H1 (cell line): ENCODE results near the gene HOXD1. TPM values are rescaled to one million over a fixed set of nuclear protein-coding genes. Genes with fewer than 3 reads are reported as not detected.

ENCODE experiments used
- BACH1 ChIP-seq: IDR thresholded peaks from 2 replicates; pipeline ENCODE4 v1.6.1; 2012; ENCODE audit warnings: low read length, improper control_type of control experiment
- CBX8 ChIP-seq: fragments of 300-800, 300-1000 bp; sonication (generic); IDR thresholded peaks from 2 replicates; pipeline ENCODE4 v1.7.1; 2016; ENCODE audit warnings: low read depth, low read length, borderline replicate concordance
- CHD1 ChIP-seq: IDR thresholded peaks from 2 replicates; pipeline ENCODE4 v1.6.1; 2012; ENCODE audit warnings: low read depth, low read length, improper control_type of control experiment
- CREB1 ChIP-seq: IDR thresholded peaks from 2 replicates; pipeline ENCODE4 v1.6.1; 2012; ENCODE audit warnings: inconsistent platforms
- CTBP2 ChIP-seq: IDR thresholded peaks from 2 replicates; pipeline ENCODE4 v1.7.0; 2011; ENCODE audit warnings: borderline replicate concordance, mild to moderate bottlenecking, moderate library complexity, mixed read lengths, low read length; ENCODE audit not compliant: insufficient read depth, insufficient read length
- EZH2 ChIP-seq: fragments of 200-600 bp; sonication (generic); IDR thresholded peaks from 2 replicates; pipeline ENCODE4 v1.7.1; 2012; ENCODE audit warnings: low read depth, mild to moderate bottlenecking, moderate library complexity, low read length, inconsistent platforms; ENCODE audit not compliant: severe bottlenecking
- FOSL1 ChIP-seq: IDR thresholded peaks from 2 replicates; pipeline ENCODE4 v1.6.1; 2011; ENCODE audit warnings: mild to moderate bottlenecking, low read depth, low read length, moderate library complexity; ENCODE audit not compliant: insufficient read depth
- JUND ChIP-seq: IDR thresholded peaks from 2 replicates; pipeline ENCODE4 v1.6.1; 2011; ENCODE audit warnings: mild to moderate bottlenecking, improper control_type of control experiment, low read length
- KDM4A ChIP-seq: IDR thresholded peaks from one replicate; pipeline ENCODE4 v1.7.1; 2012; ENCODE audit warnings: low read depth, mild to moderate bottlenecking, moderate library complexity, low read length, inconsistent platforms; ENCODE audit not compliant: severe bottlenecking
- MAFK ChIP-seq: IDR thresholded peaks from 2 replicates; pipeline ENCODE4 v1.6.1; 2012; ENCODE audit warnings: low read depth, mild to moderate bottlenecking, improper control_type of control experiment, low read length
- PHF8 ChIP-seq: fragments of 200-600 bp; sonication (generic); conservative IDR thresholded peaks from 2 replicates; pipeline ENCODE4 v1.7.1; 2012; ENCODE audit warnings: low read depth, mild to moderate bottlenecking, inconsistent platforms, low read length, moderate library complexity
- POU5F1 ChIP-seq: IDR thresholded peaks from 2 replicates; pipeline ENCODE4 v1.6.1; 2011; ENCODE audit warnings: low read depth, mild to moderate bottlenecking, low read length, moderate library complexity
- RAD21 ChIP-seq, 2 experiments: IDR thresholded peaks in 1 of 2; conservative IDR thresholded peaks in 1 of 2; 2 replicates each; pipeline ENCODE4 v1.6.1; 2011; ENCODE audit warnings: low read depth in 2 of 2, low read length in 2 of 2, improper control_type of control experiment in 1 of 2, inconsistent platforms in 1 of 2, mild to moderate bottlenecking in 1 of 2, moderate library complexity in 1 of 2
- SP2 ChIP-seq: IDR thresholded peaks from 2 replicates; pipeline ENCODE4 v1.6.1; 2012; ENCODE audit warnings: mild to moderate bottlenecking, low read length, inconsistent platforms
- SP4 ChIP-seq: IDR thresholded peaks from 2 replicates; pipeline ENCODE4 v1.6.1; 2012; ENCODE audit warnings: low read length, inconsistent platforms
- TBP ChIP-seq: IDR thresholded peaks from 2 replicates; pipeline ENCODE4 v1.6.1; 2011; ENCODE audit warnings: low read depth, low read length, improper control_type of control experiment
- TEAD4 ChIP-seq: IDR thresholded peaks from 2 replicates; pipeline ENCODE4 v1.6.1; 2012; ENCODE audit warnings: low read depth, low read length, inconsistent platforms, mixed read lengths
- polyA plus RNA-seq, 7 experiments: library from polyadenylated mRNA; depleted of rRNA in 3 of 7; stranded (reverse) in 5 of 7; unstranded in 2 of 7; fragments of >200 nt in 5 of 7; fragments of 200-250 nt in 2 of 7; gene quantifications; 1 replicate in 5 of 7; 2 replicates in 1 of 7; 4 replicates in 1 of 7; pipeline versions ENCODE4 v1.2.1 to v1.2.3, GENCODE V29; 2011 to 2013; ENCODE audit warnings: missing spikeins in 2 of 7, mixed read lengths in 2 of 7
- total RNA-seq: library from RNA; stranded (reverse); fragmentation: NEBNext Ultra II Directional; extraction: Animal tissue kit (Norgen Biotek cat#: 25700); gene quantifications from 2 replicates; pipeline ENCODE4 v1.2.1, GENCODE V29; 2021
- TF ChIP-seq, protein P1 (sequence below): IDR thresholded peaks from 2 replicates; pipeline ENCODE4 v1.6.1; 2012; ENCODE audit warnings: inconsistent platforms
- TF ChIP-seq, protein P2 (sequence below): IDR thresholded peaks from 2 replicates; pipeline ENCODE4 v1.6.1; 2012; ENCODE audit warnings: low read length, inconsistent platforms
- TF ChIP-seq, protein P3 (sequence below): IDR thresholded peaks from 2 replicates; pipeline ENCODE4 v1.6.1; 2011; ENCODE audit warnings: low read length, improper control_type of control experiment
- TF ChIP-seq, protein P4 (sequence below): IDR thresholded peaks from 2 replicates; pipeline ENCODE4 v1.6.1; 2011; ENCODE audit warnings: low read depth, mild to moderate bottlenecking, low read length; ENCODE audit not compliant: insufficient read depth

HOXD1 gene
- total and polyA plus RNA-seq, 2 of the 8 experiments (the other 6 are each of a cell fraction or from before 2014, with no cell fraction given): 0.03 TPM; not detected in 1

DNA sequence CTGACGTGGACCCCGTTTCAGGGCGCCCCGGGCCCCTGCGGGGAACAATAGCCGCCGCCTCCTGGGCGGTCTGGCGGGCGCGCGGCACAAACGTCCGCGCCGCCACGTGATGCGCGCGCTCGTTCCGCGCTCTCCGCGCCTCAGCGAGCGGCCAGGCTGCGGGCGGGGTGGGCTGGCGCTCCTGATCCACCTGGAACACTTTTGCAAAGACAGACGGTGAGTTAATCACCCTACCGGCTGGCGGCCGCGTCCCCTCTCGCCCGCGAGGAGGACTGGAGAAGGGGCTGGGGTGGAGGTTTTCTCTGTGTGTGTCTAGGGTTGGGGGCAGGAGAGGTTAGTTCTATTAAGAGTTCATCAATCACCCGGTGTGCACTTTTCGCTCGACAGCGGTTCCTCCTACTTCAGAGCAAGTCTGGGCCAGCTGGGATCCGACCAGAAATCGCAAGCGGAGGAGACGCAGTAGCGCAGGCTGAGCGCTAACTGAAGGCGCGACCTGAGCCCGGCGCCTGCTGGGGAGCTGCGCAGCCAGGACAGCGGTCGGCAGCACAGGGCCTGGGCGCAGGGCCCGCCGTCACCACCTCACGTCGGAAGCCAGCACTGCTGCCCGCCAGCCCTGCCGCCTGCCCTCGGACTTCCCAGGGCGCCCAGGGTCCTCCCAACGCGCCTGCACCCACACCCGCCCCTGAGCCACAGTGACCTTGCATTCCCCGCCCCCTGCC lies 10.3 kb upstream of the HOXD1 start (continued):
- TF ChIP-seq FOSL1: no peak
- TF ChIP-seq EZH2: peak; percentile 92
- TF ChIP-seq, protein P1, sequence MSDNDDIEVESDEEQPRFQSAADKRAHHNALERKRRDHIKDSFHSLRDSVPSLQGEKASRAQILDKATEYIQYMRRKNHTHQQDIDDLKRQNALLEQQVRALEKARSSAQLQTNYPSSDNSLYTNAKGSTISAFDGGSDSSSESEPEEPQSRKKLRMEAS: peak; percentile 78
- no peak for TF ChIP-seq PHF8
- TF ChIP-seq CHD1: no peak
- no peak for TF ChIP-seq BACH1
- peak; percentile 31; the same call in 1 of the 2 replicates for TF ChIP-seq CREB1
- no peak for TF ChIP-seq JUND
- no peak for TF ChIP-seq CBX8
- 0 out of 4 replicates have a peak, but pooled peaks of 1 of the 2 experiments have one; percentile 4 for TF ChIP-seq RAD21 (IDR thresholded peaks at IDR 0.05 in 1 of 2, conservative IDR thresholded peaks at IDR 0.05 in 1 of 2; ENCODE audit: low read depth in 2 of 2, low read length in 2 of 2)
- TF ChIP-seq, protein P2, sequence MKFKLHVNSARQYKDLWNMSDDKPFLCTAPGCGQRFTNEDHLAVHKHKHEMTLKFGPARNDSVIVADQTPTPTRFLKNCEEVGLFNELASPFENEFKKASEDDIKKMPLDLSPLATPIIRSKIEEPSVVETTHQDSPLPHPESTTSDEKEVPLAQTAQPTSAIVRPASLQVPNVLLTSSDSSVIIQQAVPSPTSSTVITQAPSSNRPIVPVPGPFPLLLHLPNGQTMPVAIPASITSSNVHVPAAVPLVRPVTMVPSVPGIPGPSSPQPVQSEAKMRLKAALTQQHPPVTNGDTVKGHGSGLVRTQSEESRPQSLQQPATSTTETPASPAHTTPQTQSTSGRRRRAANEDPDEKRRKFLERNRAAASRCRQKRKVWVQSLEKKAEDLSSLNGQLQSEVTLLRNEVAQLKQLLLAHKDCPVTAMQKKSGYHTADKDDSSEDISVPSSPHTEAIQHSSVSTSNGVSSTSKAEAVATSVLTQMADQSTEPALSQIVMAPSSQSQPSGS: no peak
- TF ChIP-seq, protein P3, sequence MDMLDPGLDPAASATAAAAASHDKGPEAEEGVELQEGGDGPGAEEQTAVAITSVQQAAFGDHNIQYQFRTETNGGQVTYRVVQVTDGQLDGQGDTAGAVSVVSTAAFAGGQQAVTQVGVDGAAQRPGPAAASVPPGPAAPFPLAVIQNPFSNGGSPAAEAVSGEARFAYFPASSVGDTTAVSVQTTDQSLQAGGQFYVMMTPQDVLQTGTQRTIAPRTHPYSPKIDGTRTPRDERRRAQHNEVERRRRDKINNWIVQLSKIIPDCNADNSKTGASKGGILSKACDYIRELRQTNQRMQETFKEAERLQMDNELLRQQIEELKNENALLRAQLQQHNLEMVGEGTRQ: peak; percentile 73
- no peak for TF ChIP-seq POU5F1
- peak; percentile 78 for TF ChIP-seq CTBP2
- TF ChIP-seq SP4: no peak
- no peak for TF ChIP-seq TBP
- peak; percentile 89 for TF ChIP-seq KDM4A
- no peak for TF ChIP-seq MAFK
- TF ChIP-seq, protein P4, sequence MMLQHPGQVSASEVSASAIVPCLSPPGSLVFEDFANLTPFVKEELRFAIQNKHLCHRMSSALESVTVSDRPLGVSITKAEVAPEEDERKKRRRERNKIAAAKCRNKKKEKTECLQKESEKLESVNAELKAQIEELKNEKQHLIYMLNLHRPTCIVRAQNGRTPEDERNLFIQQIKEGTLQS: 0 out of 2 replicates have a peak, but pooled peaks have one; percentile 22
- TF ChIP-seq TEAD4: no peak
- TF ChIP-seq SP2: no peak
